ENCODE measurements around the gene ST3GAL3.

DNA sequence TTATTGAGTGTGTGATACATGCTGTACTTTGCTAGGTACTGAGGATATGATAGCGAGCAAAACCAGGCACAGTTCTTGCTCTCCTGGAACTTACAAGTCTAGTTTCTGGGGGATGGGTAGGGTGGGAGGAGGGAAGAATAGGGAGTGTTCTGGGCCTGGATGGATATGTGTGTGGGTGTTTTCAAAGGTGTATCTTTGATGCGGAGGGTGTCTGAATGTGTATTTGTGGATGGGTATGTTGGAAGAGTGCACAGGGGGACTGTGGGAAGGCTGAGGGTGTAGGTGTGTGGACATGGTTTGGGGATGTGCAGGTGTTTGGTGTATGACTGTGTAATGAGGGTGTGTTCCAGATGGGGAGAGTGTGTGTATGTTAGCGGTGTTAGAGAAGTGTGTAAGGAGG lies 258.0 kb downstream of the ST3GAL3 start:
- no peak for TF ChIP-seq POLR2A (IDR thresholded peaks at IDR 0.05)
- TF ChIP-seq, protein P1, sequence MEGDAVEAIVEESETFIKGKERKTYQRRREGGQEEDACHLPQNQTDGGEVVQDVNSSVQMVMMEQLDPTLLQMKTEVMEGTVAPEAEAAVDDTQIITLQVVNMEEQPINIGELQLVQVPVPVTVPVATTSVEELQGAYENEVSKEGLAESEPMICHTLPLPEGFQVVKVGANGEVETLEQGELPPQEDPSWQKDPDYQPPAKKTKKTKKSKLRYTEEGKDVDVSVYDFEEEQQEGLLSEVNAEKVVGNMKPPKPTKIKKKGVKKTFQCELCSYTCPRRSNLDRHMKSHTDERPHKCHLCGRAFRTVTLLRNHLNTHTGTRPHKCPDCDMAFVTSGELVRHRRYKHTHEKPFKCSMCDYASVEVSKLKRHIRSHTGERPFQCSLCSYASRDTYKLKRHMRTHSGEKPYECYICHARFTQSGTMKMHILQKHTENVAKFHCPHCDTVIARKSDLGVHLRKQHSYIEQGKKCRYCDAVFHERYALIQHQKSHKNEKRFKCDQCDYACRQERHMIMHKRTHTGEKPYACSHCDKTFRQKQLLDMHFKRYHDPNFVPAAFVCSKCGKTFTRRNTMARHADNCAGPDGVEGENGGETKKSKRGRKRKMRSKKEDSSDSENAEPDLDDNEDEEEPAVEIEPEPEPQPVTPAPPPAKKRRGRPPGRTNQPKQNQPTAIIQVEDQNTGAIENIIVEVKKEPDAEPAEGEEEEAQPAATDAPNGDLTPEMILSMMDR (IDR thresholded peaks at IDR 0.05), result no peak

All from testis (tissue), 2 donors.